ENCODE results near the gene AQP3. TPM values are rescaled to one million over a fixed set of nuclear protein-coding genes. Genes with fewer than 3 reads are reported as not detected.

AQP3 gene
- total and polyA plus RNA-seq, 2 of the 8 experiments (the other 6 are each of a cell fraction or from before 2014, with no cell fraction given), result 2.6 to 7.6 TPM

DNA sequence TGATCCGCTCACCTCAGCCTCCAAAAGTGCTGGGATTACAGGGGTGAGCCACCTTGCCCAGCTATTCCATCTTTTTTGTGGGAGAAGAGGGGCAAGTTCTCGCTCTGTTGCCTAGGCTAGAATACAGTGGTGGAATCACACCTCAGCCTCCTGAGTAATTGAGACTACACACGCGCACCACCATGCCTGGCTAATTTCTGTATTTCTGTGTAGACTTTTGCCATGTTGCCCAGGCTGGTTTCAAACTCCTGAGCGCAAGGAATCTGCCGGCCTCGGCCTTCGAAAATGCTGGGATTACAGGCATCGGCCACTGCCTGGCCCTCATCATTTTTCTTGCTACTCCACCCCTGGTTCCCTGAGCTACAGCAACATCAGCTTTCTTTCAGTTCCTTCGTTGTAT lies 29.1 kb upstream of the AQP3 start:
- H2BK20ac ChIP-seq (ENCODE audit: low read length), result no peak overlapping the region
- no peak overlapping the region for H3K27ac ChIP-seq (ENCODE audit: low read depth, low read length)
- WGBS, 2 experiments (ENCODE audit: extremely low coverage in 1 of 2, insufficient coverage in 1 of 2, insufficient read length in 1 of 2, insufficient replicate concordance in 2 of 2, low coverage in 1 of 2, low lambda C conversion rate in 2 of 2, missing lambda C conversion rate in 1 of 2), result 90% methylated on average over 10 of the region's 10 CpGs; no CpG with 5 or more reads in 1 of the 2 experiments
- no peak overlapping the region for H3K23ac ChIP-seq (ENCODE audit: insufficient read length)
- DNase-seq (ENCODE audit: low read depth in 1 of 2, low spot score in 2 of 2), result no peak
- no peak overlapping the region for H2BK5ac ChIP-seq (ENCODE audit: low read depth, low read length)
- H4K8ac ChIP-seq (ENCODE audit: extremely low read depth, insufficient read depth, low read length), result no peak overlapping the region
- no peak overlapping the region for H3K4me3 ChIP-seq (ENCODE audit: extremely low read depth in 1 of 4, insufficient read depth in 2 of 4, low read depth in 3 of 4, low read length in 4 of 4)
- no peak overlapping the region for H3K18ac ChIP-seq (ENCODE audit: extremely low read depth, low read length)
- no peak overlapping the region for H2BK15ac ChIP-seq (ENCODE audit: low read length)
- no peak overlapping the region for H4K91ac ChIP-seq (replicated peaks; ENCODE audit: insufficient read length, low read length)
- no peak overlapping the region for H2BK12ac ChIP-seq (ENCODE audit: low read depth, low read length)
- H2AFZ ChIP-seq (ENCODE audit: low read length), result no peak overlapping the region
- no peak overlapping the region for H3K56ac ChIP-seq (replicated peaks; ENCODE audit: insufficient read length, low read depth, low read length)
- no peak for FAIRE-seq
- no peak overlapping the region for H2AK5ac ChIP-seq (ENCODE audit: low read depth, low read length)
- H3K23me2 ChIP-seq (ENCODE audit: low read depth, low read length), result peaks cover 8% of the 10 kb centered on the region; the same call in 1 of the 2 replicates
- H3K27me3 ChIP-seq (replicated peaks in 1 of 4; ENCODE audit: control insufficient read depth in 3 of 4, extremely low read depth in 1 of 4, insufficient read depth in 3 of 4, low read length in 3 of 4), result no peaks in the 10 kb centered on the region
- no peak overlapping the region for H4K5ac ChIP-seq (ENCODE audit: insufficient read length, low read depth, low read length)
- H4K20me1 ChIP-seq (replicated peaks in 1 of 2; ENCODE audit: control insufficient read depth in 1 of 2, insufficient read depth in 2 of 2, low read length in 2 of 2), result peaks cover 1 to 3% of the 10 kb centered on the region in 2 experiments
- H3K4ac ChIP-seq (replicated peaks; ENCODE audit: insufficient read length, low read depth, low read length), result no peak overlapping the region
- H3K14ac ChIP-seq (ENCODE audit: insufficient read length), result no peak overlapping the region
- H3K79me2 ChIP-seq (ENCODE audit: control insufficient read depth in 1 of 2, insufficient read depth in 2 of 2, low read length in 2 of 2), result peaks cover 7 to 21% of the 10 kb centered on the region in 2 experiments
- no peak overlapping the region for H3K9ac ChIP-seq (replicated peaks in 1 of 4; ENCODE audit: extremely low read depth in 1 of 4, low read depth in 3 of 4, low read length in 3 of 4)
- H3K79me1 ChIP-seq (ENCODE audit: low read depth, low read length), result peaks cover 5% of the 10 kb centered on the region; the same call in 1 of the 2 replicates
- ChIA-PET CTCF (ENCODE audit: partially characterized antibody) (interaction anchor here (2.6 to 20.9 kb wide), 2 partner anchors 10 to 22 kb away, joined by 18 to 358 read pairs; partner anchors contain the start of gene AQP3), POLR2A (ENCODE audit: partially characterized antibody) (interaction anchor here (1.0 to 1.4 kb wide), 2 partner anchors 12 to 15 kb away, joined by 3 to 5 read pairs; no protein-coding TSS in a partner anchor)
- peaks cover 2 to 5% (median 4%) of the 10 kb centered on the region in 4 experiments; a peak in 3 of 8 replicates for H3K36me3 ChIP-seq (ENCODE audit: control insufficient read depth in 2 of 4, insufficient read depth in 4 of 4, low read length in 3 of 4)
- no peak overlapping the region for H3K4me2 ChIP-seq (ENCODE audit: insufficient read depth in 1 of 2, low read depth in 2 of 2, low read length in 2 of 2)
- no peaks in the 10 kb centered on the region for H3K9me3 ChIP-seq (ENCODE audit: insufficient read depth in 2 of 2, low read depth in 1 of 2, low read length in 1 of 2)
- peaks cover 0 to 2% (median 0%) of the 10 kb centered on the region in 4 experiments; a peak in 1 of 7 replicates for H3K4me1 ChIP-seq (replicated peaks in 1 of 4; ENCODE audit: control insufficient read depth in 3 of 4, insufficient read depth in 4 of 4, low read length in 3 of 4)
- no peak overlapping the region for H2BK120ac ChIP-seq (replicated peaks; ENCODE audit: low read depth, low read length)
- no peak for TF ChIP-seq RNF2 (IDR thresholded peaks at IDR 0.05; ENCODE audit: borderline replicate concordance, low read depth, low read length, missing control alignments, poor library complexity, severe bottlenecking)
